Measurements from ENCODE around the gene SALL4.
"Not testable (repeated sequence)": the region's sequence is repeated elsewhere in the genome, so short reads cannot be mapped to it uniquely, and the experiment has no call there.

Gene SALL4

DNA sequence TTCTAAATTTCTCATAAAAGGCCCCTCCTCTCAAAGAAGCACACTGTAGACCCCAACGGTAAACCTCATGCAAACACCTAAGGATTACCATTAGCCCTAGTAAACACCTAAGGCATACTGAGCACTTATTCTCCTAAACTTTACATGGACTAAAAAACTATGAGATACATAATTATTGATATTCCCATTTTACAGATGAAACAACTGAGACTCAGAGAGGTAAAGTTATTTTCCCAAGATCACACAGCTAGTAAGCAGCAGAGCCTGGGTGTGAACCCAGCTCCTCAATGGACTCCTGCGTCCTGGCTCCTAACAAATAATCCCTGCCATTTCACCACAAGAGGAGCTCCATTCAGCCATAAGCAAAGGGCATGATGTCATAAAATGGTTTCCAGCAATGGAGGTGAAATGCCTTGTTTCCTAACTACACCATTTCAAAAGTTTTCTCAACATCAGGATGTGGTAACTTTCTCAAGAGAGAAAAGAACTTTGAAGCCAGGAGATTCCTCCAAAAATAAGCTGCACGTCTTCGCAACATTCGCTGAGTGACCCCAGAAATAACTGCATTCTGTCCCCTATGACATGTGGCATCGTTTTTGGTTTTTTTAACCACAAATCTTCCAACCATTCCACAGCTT lies 38.2 kb downstream of the SALL4 start:
- DNase-seq, result no peak

DNA sequence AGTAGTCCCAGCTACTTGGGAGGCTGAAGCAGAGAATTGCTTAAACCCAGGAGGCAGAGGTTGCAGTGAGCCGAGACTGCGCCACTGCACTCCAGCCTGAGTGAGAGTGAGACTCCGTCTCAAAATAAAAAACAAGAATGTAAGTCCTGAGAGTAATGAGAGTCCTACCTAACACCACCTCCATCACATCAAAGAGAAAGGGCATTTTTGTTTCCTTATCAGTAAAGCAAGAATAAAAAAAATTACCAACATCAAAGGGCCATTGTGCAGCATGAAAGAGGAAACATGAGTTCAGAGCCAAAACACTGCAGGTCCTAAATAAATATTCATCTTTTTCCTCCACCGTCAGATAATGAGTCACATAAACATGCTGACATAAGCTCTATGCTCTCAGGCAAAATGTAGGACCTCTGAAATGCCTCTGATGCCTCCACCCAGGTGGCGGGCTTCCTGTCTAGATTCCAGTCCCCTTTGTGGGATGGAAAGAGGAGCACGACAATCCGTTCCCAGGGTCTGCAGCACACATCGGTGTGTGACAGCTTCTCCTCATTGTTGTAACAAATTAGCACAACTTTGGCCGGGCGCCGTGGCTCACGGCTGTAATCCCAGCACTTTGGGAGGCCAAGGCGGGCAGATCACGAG lies 41.3 kb downstream of the SALL4 start:
- no peak for DNase-seq

- no peak for DNase-seq
These were observed 42.4 kb downstream of the SALL4 start for GRCh38 chr20:51759769-51760510.

DNA sequence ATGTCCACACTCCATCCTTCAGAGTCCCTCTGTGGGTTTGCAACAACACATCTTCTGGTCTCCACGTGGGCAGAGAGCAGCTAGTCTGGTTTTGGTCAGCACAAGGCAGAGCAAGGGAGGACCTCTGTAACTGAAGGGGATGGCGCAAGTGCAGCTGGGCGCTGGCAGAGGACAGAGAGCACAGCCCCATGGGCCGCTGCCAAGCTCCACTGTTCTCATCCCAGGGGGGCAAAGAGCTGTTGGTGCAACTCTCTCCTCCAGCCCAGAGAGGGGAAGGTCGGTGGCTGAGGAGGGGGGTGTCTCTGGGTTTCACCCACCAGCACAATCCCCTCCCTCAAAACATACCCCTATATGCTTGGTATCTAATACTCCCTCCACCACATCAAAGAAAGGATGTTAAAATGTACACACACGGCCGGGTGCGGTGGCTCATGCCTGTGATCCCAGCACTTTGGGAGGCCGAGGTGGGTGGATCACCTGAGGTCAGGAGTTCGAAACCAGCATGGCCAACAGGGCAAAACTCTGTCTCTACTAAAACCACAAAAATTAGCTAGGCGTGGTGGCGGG lies 43.3 kb downstream of the SALL4 start:
- DNase-seq, result no peak

DNA sequence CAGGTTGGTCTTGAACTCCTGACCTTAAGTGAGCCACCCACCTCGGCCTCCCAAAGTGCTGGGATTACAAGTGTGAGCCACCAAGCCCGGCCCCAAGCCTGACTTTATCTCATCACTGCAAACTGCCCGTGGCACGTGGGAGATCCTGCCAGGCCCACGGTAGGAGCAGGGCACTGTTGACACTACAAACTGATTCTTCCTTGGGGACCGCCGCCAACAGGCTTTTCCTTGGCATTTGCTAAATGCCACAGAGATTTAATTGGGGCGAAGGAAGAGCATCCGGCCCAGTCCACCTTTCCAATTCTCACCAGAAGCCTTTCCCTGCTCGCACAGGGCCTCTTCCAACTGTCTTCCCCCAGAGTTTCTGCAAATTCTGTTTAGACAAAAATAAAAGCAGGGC lies 45.1 kb downstream of the SALL4 start:
- no peak for DNase-seq

DNA sequence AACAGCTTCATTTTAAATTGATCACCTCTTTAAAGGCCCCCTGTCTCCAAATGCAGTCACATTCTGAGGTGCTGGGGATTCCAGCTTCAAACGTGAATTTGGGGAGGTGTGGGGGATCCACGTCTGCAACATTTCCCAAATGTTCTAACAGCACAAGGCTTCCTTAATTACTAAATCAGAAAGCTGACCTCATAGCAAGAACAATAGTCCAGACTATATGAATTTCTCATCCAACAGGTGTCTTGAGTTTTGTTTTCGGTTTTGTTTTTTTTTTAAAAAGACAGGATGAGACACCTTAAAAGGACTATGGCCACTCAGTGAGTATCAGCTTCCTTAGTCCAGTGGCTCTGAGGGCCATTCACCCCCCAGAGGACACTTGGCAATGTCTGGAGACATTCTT lies 45.7 kb downstream of the SALL4 start:
- DNase-seq, result no peak

DNA sequence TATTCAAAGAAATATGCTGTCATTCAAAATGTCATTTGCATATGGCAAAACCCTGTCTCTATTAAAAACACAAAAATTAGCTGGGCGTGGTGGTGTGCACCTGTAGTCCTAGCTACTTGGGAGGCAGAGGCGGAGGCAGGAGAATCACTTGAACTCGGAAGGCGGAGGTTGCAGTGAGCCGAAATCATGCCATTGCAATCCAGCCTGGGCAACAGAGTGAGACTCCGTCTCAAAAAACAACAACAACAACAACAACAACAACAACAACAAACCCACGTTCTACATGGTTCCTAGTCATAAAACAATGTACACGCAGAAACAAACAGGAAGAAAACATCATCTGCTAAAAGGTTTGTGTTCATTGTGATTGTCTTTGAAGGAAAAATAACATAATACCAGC lies 49.1 kb downstream of the SALL4 start:
- not testable (repeated sequence) for DNase-seq

DNA sequence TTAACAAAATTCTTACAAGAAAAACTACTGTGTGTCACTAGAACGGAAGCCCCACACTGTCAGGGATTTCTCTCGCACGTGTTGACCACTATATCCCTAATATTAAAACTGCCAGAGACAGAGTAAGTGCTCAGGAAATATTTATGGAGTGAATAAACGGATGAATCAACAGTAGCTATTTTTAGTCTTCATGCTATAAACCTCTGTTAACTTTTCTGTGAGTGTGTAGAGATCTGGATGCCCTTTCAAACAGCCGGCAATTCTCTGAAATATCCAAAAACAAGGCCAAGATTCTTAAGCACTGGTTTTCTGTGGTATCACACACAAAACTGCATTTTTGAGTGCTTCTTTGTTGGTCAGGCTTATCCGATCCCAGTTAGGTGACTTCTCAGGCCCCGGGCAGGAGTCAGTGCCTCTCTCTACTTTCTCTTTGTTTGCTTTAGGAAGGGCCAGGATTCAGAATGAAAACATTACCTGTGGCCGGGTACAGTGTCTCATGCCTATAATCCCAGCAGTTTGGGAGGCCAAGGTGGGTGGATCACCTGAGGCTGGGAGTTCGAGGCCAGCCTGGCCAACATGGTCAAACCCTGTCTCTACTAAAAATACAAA lies 49.9 kb downstream of the SALL4 start:
- DNase-seq, result no peak

DNA sequence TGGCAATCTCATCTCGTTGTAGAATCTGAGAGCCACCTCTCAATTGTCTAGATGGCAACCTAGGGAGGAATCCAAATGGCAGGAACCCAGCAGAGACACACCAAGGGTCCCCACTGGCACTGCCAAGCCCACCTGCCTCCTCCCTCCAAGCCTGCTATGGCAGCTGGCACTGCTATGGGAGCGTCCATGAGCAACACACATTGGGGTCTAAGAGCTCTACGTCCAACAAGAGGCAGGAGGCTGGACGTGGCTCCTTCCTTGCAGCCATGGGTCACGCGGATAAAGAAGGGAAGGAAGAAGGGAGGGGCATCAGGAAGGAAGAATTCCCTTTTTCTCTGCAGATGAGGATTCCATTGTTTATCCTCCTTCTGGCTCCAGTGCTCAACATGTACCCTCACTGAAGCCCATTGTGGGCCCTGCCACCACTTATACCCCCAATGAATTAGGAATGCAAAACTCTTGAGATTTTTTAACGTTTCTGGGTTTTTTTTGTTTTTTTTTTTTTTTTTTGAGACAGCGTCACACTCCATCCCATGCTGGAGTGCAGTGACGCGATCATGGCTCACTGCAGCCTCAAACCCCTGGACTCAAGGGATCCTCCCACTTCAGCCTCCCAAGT lies 51.4 kb downstream of the SALL4 start:
- no peak for DNase-seq

- DNase-seq, result no peak
These were observed 52.1 kb downstream of the SALL4 start for GRCh38 chr20:51750037-51750769.

DNA sequence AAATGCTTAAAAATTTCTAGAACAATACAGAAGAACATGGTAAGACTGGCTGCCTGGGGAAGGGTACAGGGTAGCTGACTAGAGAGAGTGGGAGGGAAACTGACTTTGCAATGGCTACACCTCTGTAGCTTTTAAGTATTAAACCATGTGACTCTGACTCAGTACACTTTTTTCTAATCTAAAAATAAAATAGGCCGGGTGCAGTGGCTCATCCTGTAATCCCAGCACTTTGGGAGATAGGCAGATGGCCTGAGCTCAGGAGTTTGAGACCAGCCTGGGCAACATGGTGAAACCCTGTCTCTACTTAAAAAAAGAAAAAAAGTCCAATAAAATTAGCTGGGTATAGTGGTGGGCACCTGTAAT lies 52.7 kb downstream of the SALL4 start:
- DNase-seq, result no peak

- no peak for DNase-seq
These were observed 55.0 kb downstream of the SALL4 start for GRCh38 chr20:51747182-51747911.

DNA sequence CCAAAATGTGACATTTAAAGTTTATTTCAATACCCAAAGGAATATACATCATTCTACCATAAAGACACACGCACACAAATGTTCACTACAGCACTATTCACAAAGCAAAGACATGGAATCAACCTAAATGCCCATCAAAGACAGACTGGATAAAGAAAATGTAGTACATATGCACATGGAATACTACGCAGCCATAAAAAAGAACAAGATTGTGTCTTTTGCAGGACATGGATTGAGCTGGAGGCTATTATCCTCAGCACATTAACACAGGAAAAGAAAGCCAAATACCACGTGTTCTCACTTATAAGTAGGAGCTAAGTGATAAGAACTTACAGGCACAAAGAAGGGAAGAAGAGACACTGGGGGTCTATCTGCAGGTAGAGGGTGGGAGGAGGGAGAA lies 56.5 kb downstream of the SALL4 start:
- DNase-seq, result no peak

- no peak for DNase-seq
These were observed 61.5 kb downstream of the SALL4 start for GRCh38 chr20:51740838-51741237.

DNA sequence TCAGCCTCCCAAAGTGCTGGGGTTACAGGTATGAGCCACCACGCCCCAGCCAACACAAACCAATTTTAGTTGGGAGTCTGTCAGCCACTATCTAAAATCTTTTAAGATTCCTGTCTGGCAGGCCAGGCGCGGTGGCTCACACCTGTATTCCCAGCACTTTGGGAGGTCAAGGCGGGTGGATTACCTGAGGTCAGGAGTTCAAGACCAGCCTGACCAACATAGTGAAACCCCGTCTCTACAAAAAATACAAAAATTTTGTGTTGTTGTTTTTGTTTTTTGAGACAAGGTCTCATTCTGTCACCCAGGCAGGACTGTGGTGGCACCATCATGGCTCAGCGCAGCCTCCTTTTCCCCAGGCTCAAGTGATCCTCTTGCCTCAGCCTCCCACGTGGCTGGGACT lies 62.0 kb downstream of the SALL4 start:
- not testable (repeated sequence) for DNase-seq

GRCh38 chr20:51739722-51740249 lies 62.5 kb downstream of the SALL4 start:
- no peak for DNase-seq

DNA sequence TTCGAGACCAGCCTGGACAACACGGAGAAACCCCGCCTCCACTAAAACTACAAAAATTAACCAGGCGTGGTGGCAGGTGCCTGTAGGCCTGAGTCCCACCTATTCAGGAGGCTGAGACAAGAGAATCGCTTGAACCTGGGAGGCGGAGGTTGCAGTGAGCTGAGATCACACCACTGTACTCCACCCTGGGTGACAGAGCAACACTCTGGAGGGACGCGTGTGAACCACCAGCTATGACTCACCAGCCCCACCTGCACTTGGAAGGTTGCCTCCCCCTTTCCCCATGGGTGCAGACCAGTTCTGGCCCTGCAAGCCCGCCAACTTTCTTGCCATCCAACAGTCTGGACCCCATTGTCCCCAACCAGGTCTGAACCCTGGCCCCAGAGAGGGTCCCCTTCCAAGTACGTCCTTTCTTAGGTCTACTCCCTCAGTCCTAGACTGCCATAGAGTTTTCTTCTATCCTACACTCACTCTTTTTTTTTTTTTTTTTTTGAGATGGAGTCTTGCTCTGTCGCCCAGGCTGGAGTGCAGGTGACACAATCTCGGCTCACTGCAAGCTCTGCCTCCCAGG lies 63.4 kb downstream of the SALL4 start:
- DNase-seq, result no peak

DNA sequence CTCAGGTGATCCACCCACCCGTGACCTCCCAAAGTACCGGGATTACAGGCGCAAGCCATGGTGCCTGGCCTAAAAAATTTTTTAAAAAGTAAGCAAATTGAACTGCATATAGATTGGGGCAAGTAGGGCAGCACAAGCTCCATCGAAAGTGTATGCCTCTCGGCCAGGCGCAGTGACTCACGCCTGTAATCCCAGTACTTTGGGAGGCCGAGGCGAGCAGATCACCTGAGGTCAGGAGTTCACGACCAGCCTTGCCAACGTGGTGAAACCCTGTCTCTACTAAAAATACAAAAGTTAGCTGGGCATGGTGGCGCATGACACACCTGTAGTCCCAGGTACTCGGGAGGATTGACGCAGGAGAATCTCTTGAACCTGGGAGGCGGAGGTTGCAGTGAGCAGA lies 64.1 kb downstream of the SALL4 start:
- DNase-seq, result not testable (repeated sequence)

DNA sequence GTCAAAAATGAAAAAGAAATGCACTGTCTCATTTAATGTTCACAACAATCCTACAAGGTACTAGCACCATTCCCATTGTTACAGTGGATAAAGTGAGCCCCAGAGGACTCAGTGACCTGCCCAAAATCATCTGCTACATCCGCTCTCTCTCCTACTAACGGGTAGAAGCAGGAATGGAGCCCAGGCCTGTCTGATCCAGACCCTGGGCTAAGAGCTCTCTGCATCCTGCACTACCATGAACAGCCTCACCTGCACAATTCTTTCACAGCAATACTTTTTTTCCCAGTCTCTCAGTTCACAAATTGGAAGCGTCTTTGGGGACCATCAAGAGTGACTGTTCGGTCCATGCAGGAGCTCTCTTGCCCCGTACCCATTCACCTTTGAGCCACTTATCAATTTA lies 65.4 kb downstream of the SALL4 start:
- DNase-seq, result no peak

- DNase-seq, result no peak
These were observed 66.4 kb downstream of the SALL4 start for GRCh38 chr20:51735728-51736600.

All from NCI-H1436 treated with DMSO at 0.1 percent for 48 hours (cell line).